Gastroesophageal sphincter (tissue), 3 donors: ENCODE results near the gene PER2.

Source experiments
- POLR2A ChIP-seq, 2 donors: fragments of 450-650 bp; IDR thresholded peaks; one replicate each; pipeline ENCODE4 v1.6.1; 2017; ENCODE audit warnings: antibody characterized with exemption in 2 of 2, mild to moderate bottlenecking in 2 of 2, moderate library complexity in 1 of 2
- TF ChIP-seq, protein P1 (sequence below), 4 experiments: fragments of 200-600 bp in 2 of 4; fragments of 450-650 bp in 2 of 4; sonication (generic) in 1 of 4; IDR thresholded peaks; one replicate each; pipeline ENCODE4 v1.5.1; 2017 to 2019; ENCODE audit warnings: antibody characterized with exemption in 4 of 4, mild to moderate bottlenecking in 2 of 4, moderate library complexity in 2 of 4

DNA sequence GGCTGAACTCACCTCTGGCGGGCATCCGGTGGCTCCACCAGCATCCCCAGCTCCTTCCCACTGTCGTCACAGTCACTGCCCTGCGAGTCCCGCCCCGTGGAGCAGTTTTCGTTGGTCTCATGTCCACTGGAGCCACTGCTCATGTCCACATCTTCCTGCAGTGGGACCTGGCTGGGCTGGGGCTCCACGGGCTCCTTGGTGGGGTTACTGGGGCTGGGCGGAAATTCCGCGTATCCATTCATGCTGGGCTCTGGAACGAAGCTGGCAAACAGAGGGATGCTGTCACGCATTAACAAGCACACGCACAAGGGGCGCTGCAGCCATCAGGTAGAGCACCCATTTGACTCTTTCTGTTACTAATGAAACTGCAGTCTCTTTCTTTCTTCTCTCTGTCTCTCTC is 10.7 kb downstream of the PER2 start:
- TF ChIP-seq, protein P1, sequence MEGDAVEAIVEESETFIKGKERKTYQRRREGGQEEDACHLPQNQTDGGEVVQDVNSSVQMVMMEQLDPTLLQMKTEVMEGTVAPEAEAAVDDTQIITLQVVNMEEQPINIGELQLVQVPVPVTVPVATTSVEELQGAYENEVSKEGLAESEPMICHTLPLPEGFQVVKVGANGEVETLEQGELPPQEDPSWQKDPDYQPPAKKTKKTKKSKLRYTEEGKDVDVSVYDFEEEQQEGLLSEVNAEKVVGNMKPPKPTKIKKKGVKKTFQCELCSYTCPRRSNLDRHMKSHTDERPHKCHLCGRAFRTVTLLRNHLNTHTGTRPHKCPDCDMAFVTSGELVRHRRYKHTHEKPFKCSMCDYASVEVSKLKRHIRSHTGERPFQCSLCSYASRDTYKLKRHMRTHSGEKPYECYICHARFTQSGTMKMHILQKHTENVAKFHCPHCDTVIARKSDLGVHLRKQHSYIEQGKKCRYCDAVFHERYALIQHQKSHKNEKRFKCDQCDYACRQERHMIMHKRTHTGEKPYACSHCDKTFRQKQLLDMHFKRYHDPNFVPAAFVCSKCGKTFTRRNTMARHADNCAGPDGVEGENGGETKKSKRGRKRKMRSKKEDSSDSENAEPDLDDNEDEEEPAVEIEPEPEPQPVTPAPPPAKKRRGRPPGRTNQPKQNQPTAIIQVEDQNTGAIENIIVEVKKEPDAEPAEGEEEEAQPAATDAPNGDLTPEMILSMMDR (IDR thresholded peaks at IDR 0.05), result no peak
- TF ChIP-seq POLR2A (IDR thresholded peaks at IDR 0.05), result no peak
